Tibial nerve (tissue), 4 donors: Measurements from ENCODE around the gene UCK2. TPM values are rescaled to one million over a fixed set of nuclear protein-coding genes. Genes with fewer than 3 reads are reported as not detected.

Source experiments
- DNase-seq, 2 donors: peaks; one replicate each; pipeline ENCODE4 v3.0.0-alpha.2; 2019; ENCODE audit warnings: low spot score in 2 of 2
- H3K27ac ChIP-seq, 4 donors: fragments of 200-600 bp; sonication (generic) in 3 of 4; one replicate each; pipeline ENCODE4 v1.5.1; 2017 to 2019; ENCODE audit warnings: mild to moderate bottlenecking in 1 of 4
- H3K27me3 ChIP-seq, 2 donors: fragments of 200-600 bp; sonication (generic) in 1 of 2; one replicate each; pipeline versions ENCODE4 v1.5.1 to v1.6.0; 2017 to 2019
- H3K36me3 ChIP-seq, 3 donors: fragments of 200-600 bp; sonication (generic); one replicate each; pipeline ENCODE4 v1.5.1; 2018 to 2019
- H3K4me1 ChIP-seq, 4 donors: fragments of 200-600 bp; sonication (generic) in 3 of 4; one replicate each; pipeline ENCODE4 v1.5.1; 2017 to 2019
- H3K4me3 ChIP-seq, 4 donors: fragments of 200-600 bp; sonication (generic) in 3 of 4; one replicate each; pipeline ENCODE4 v1.5.1; 2017 to 2019; ENCODE audit warnings: mild to moderate bottlenecking in 1 of 4, moderate library complexity in 1 of 4
- H3K9me3 ChIP-seq, 4 donors: fragments of 200-600 bp; sonication (generic) in 3 of 4; one replicate each; pipeline ENCODE4 v1.5.1; 2017 to 2019
- EP300 ChIP-seq, 2 donors: sonication (generic); formaldehyde crosslinking; IDR thresholded peaks; one replicate each; pipeline ENCODE4 v1.6.1; 2017; ENCODE audit warnings: antibody characterized with exemption in 2 of 2, mild to moderate bottlenecking in 1 of 2
- POLR2A ChIP-seq, 2 donors: fragments of 450-650 bp; IDR thresholded peaks; one replicate each; pipeline ENCODE4 v1.6.1; 2017; ENCODE audit warnings: antibody characterized with exemption in 2 of 2, mild to moderate bottlenecking in 2 of 2, moderate library complexity in 2 of 2
- WGBS, 2 donors: methylation state at CpG; one replicate each; pipeline ENCODE4 v1.1.5; 2018; 5-methylcytosine and 5-hydroxymethylcytosine counted together
- total RNA-seq, 4 donors: library from RNA; depleted of rRNA; stranded (reverse); fragments of >200 nt; gene quantifications; one replicate each; pipeline ENCODE4 v1.1.0, GENCODE V29; 2016
- TF ChIP-seq, protein P1 (sequence below), 5 experiments: fragments of 200-600 bp in 3 of 5; fragments of 450-650 bp in 2 of 5; sonication (generic) in 3 of 5; IDR thresholded peaks; one replicate each; pipeline ENCODE4 v1.5.1; 2016 to 2019; ENCODE audit warnings: antibody characterized with exemption in 5 of 5, mild to moderate bottlenecking in 3 of 5, moderate library complexity in 2 of 5

Gene UCK2
- total RNA-seq, 4 donors from 2014 or later = 29.7 to 36.0 (median 33.8) TPM

GRCh38 chr1:165833358-165833757 lies 5.9 kb downstream of the UCK2 start:
- DNase-seq = no peak
- WGBS, 2 donors = 62 to 69% methylated on average over 2 of the region's 2 CpGs
- TF ChIP-seq EP300 (IDR thresholded peaks at IDR 0.05) = no peak
- no peak for TF ChIP-seq POLR2A (IDR thresholded peaks at IDR 0.05)
- TF ChIP-seq, protein P1, sequence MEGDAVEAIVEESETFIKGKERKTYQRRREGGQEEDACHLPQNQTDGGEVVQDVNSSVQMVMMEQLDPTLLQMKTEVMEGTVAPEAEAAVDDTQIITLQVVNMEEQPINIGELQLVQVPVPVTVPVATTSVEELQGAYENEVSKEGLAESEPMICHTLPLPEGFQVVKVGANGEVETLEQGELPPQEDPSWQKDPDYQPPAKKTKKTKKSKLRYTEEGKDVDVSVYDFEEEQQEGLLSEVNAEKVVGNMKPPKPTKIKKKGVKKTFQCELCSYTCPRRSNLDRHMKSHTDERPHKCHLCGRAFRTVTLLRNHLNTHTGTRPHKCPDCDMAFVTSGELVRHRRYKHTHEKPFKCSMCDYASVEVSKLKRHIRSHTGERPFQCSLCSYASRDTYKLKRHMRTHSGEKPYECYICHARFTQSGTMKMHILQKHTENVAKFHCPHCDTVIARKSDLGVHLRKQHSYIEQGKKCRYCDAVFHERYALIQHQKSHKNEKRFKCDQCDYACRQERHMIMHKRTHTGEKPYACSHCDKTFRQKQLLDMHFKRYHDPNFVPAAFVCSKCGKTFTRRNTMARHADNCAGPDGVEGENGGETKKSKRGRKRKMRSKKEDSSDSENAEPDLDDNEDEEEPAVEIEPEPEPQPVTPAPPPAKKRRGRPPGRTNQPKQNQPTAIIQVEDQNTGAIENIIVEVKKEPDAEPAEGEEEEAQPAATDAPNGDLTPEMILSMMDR (IDR thresholded peaks at IDR 0.05) = no peak

GRCh38 chr1:165834229-165834628 lies 6.8 kb downstream of the UCK2 start:
- no peaks in the 10 kb centered on the region for H3K27me3 ChIP-seq
- H3K4me1 ChIP-seq = peaks cover 0 to 9% (median 0%) of the 10 kb centered on the region in 4 donors
- H3K27ac ChIP-seq = no peak overlapping the region
- H3K9me3 ChIP-seq = no peaks in the 10 kb centered on the region
- 64 to 79% methylated on average over 1 of the region's 1 CpG for WGBS, 2 donors
- DNase-seq = no peak
- H3K36me3 ChIP-seq = no peaks in the 10 kb centered on the region
- no peak overlapping the region for H3K4me3 ChIP-seq
- TF ChIP-seq EP300 (IDR thresholded peaks at IDR 0.05) = no peak

More at GRCh38 chr1:165833358-165833757, 5.9 kb downstream of the UCK2 start:
- Histone ChIP-seq H3K27me3 (no peaks in the 10 kb centered on the region), H3K9me3 (no peaks in the 10 kb centered on the region), H3K36me3 (no peaks in the 10 kb centered on the region), H3K4me3 (no peak overlapping the region), H3K4me1 (peaks cover 0 to 14% (median 0%) of the 10 kb centered on the region in 4 donors), H3K27ac (no peak overlapping the region)

- Histone ChIP-seq H3K36me3 (no peaks in the 10 kb centered on the region), H3K9me3 (no peaks in the 10 kb centered on the region), H3K27ac (no peak overlapping the region), H3K4me3 (no peak overlapping the region), H3K4me1 (peaks cover 0 to 3% (median 0%) of the 10 kb centered on the region in 4 donors), H3K27me3 (no peaks in the 10 kb centered on the region)
- TF ChIP-seq, protein P1 (IDR thresholded peaks at IDR 0.05) = no peak
- no peak for DNase-seq
- 90 to 93% methylated on average over 3 of the region's 3 CpGs for WGBS, 2 donors
Observed at GRCh38 chr1:165834881-165835280, 7.5 kb downstream of the UCK2 start.

GRCh38 chr1:165836664-165837482 lies 9.5 kb downstream of the UCK2 start:
- TF ChIP-seq EP300 (IDR thresholded peaks at IDR 0.05) = no peak
- no peak for TF ChIP-seq POLR2A (IDR thresholded peaks at IDR 0.05)
- TF ChIP-seq, protein P1 (IDR thresholded peaks at IDR 0.05) = no peak
- Histone ChIP-seq H3K36me3 (no peaks in the 10 kb centered on the region), H3K27me3 (no peaks in the 10 kb centered on the region), H3K4me1 (peaks cover 0 to 5% (median 0%) of the 10 kb centered on the region in 4 donors), H3K9me3 (no peaks in the 10 kb centered on the region), H3K4me3 (no peak overlapping the region), H3K27ac (no peak overlapping the region)
- no peak for DNase-seq
- 45 to 61% methylated on average over 6 of the region's 6 CpGs for WGBS, 2 donors

DNA sequence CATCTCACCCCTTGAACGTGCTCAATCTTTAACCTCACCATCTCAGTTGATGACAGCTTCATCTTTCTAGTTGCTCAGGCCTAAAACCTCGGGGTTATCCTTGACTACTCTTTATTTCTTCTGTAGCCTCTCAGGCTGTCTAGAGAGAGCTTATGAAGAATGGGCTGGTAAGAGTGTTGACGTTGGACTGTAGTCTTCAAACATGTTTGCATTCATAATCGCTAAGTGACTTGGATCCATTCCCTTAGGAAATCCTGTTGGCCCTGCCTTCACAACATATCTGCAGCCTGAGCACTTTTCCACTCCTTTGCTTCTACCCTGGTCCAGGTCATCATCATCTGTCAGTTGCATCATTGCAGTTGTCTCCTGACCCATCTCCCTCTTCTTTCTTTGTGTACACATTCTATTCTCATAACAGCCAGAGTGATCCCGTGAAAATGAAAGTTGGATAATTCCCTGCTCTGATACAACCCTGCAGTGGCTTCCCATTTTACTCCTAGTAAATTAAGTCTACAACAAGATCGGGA lies 10.5 kb downstream of the UCK2 start:
- WGBS, 2 donors = 84 to 90% methylated on average over 6 of the region's 6 CpGs
- Histone ChIP-seq H3K27me3 (no peaks in the 10 kb centered on the region), H3K9me3 (no peaks in the 10 kb centered on the region), H3K36me3 (no peaks in the 10 kb centered on the region), H3K27ac (no peak overlapping the region), H3K4me3 (no peak overlapping the region), H3K4me1 (peaks cover 0 to 15% (median 1%) of the 10 kb centered on the region in 4 donors)
- TF ChIP-seq, protein P1 (IDR thresholded peaks at IDR 0.05) = no peak
- TF ChIP-seq EP300 (IDR thresholded peaks at IDR 0.05) (no peak), POLR2A (IDR thresholded peaks at IDR 0.05) (no peak)
- no peak for DNase-seq
